Natural killer cell (primary cell): ENCODE measurements around the gene GIGYF2. TPM values are rescaled to one million over a fixed set of nuclear protein-coding genes. Genes with fewer than 3 reads are reported as not detected.
"Not testable (repeated sequence)": the region's sequence is repeated elsewhere in the genome, so short reads cannot be mapped to it uniquely, and the experiment has no call there.

ENCODE experiments used
- ATAC-seq, 3 donors: fragments of 150-1000 bp in 2 of 3; fragments of 200-7000 bp in 1 of 3; cut with Tn5 transposase; 1 replicate in 1 of 3; 2 replicates in 2 of 3; pipeline ENCODE4 v1.10.0; 2021; ENCODE audit warnings: mild to moderate bottlenecking in 2 of 3, moderate library complexity in 2 of 3
- DNase-seq, 2 donors: peaks; one replicate each; pipeline versions ENCODE4 v3.0.0 to v3.0.0-alpha.2; 2013 to 2021; ENCODE audit warnings: mixed read lengths in 1 of 2
- H3K27ac ChIP-seq: one replicate; pipeline ENCODE4 v1.5.1; 2013; ENCODE audit warnings: mild to moderate bottlenecking, low read length
- H3K27me3 ChIP-seq: one replicate; pipeline ENCODE4 v1.6.1; 2013; ENCODE audit warnings: low read length; ENCODE audit not compliant: control insufficient read depth, insufficient read depth
- H3K36me3 ChIP-seq: one replicate; pipeline ENCODE4 v1.6.1; 2013; ENCODE audit warnings: low read length; ENCODE audit not compliant: control insufficient read depth, insufficient read depth
- H3K4me1 ChIP-seq: one replicate; pipeline ENCODE4 v1.6.1; 2013; ENCODE audit warnings: low read length; ENCODE audit not compliant: control insufficient read depth, insufficient read depth
- H3K4me3 ChIP-seq: one replicate; pipeline ENCODE4 v1.5.1; 2013; ENCODE audit warnings: low read length
- H3K9me3 ChIP-seq: one replicate; pipeline ENCODE4 v1.6.1; 2013; ENCODE audit warnings: low read length; ENCODE audit not compliant: control insufficient read depth, insufficient read depth
- H3K27ac Mint-ChIP-seq, 2 donors: one replicate each; pipeline ENCODE4 v1.8.0; 2022; ENCODE audit warnings: mild to moderate bottlenecking in 2 of 2, mixed read lengths in 2 of 2, moderate library complexity in 1 of 2
- H3K27me3 Mint-ChIP-seq, 2 donors: one replicate each; pipeline ENCODE4 v1.8.0; 2022; ENCODE audit warnings: low read depth in 2 of 2, mixed read lengths in 2 of 2
- H3K36me3 Mint-ChIP-seq: one replicate; pipeline ENCODE4 v1.8.0; 2022; ENCODE audit warnings: mixed read lengths
- H3K4me1 Mint-ChIP-seq, 2 donors: one replicate each; pipeline ENCODE4 v1.8.0; 2022; ENCODE audit warnings: mixed read lengths in 2 of 2
- H3K4me3 Mint-ChIP-seq: one replicate; pipeline ENCODE4 v1.8.0; 2022; ENCODE audit warnings: mild to moderate bottlenecking, moderate library complexity, mixed read lengths
- H3K9me3 Mint-ChIP-seq, 2 donors: one replicate each; pipeline ENCODE4 v1.8.0; 2022; ENCODE audit warnings: mixed read lengths in 2 of 2
- WGBS: methylation state at CpG from one replicate; pipeline ENCODE4 v1.1.7; 2013; ENCODE audit warnings: missing lambda C conversion rate; ENCODE audit not compliant: insufficient coverage; 5-methylcytosine and 5-hydroxymethylcytosine counted together
- intact Hi-C: fragments of 100-400 bp; cut with micrococcal nuclease; formaldehyde crosslinking; loops from one replicate; pipeline ENCODE4 v1.14.2; 2022
- total RNA-seq, 4 donors: library from RNA; stranded (reverse); fragments of 120-200 nt in 1 of 4; gene quantifications; one replicate each; pipeline versions ENCODE4 v1.2.3 to v1.2.4, GENCODE V29; 2013 to 2022
- TF ChIP-seq, protein P1 (sequence below): fragments of 200-600 bp; IDR thresholded peaks from one replicate; pipeline ENCODE4 v1.8.0; 2022; ENCODE audit warnings: antibody characterized with exemption

GIGYF2 gene
- total RNA-seq, 3 donors from 2014 or later (not counting 1 experiment from before 2014, with no cell fraction given): 73.6 to 85.3 (median 80.1) TPM

DNA sequence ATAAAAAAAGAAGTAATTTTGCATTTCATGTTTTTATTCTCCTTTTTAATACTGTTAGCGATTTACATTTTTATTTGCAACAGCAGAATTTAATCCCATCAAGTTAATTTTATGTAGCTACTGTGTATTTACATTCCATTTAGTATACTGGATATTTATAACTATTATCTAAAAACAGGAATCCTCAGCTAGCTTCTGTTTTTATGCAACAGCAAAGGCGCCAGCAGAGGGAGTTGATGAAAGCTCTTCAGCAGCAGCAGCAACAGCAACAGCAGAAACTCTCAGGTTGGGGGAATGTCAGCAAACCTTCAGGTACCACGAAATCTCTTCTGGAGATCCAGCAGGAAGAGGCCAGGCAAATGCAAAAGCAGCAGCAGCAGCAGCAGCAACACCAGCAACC, 146.7 kb downstream of the GIGYF2 start:
- H3K27ac Mint-ChIP-seq: no peak overlapping the region
- H3K27me3 Mint-ChIP-seq: no peaks in the 10 kb centered on the region

GRCh38 chr2:232846055-232846454, 148.9 kb downstream of the GIGYF2 start:
- DNase-seq (no peak), ATAC-seq (no peak)
- intact Hi-C loops: no loop called here
- Mint-ChIP-seq H3K27ac (peak overlapping the region in 1 of 2 donors; percentile 19), H3K9me3 (no peaks in the 10 kb centered on the region), H3K4me3 (no peak overlapping the region), H3K36me3 (peaks cover 60% of the 10 kb centered on the region), H3K27me3 (no peaks in the 10 kb centered on the region), H3K4me1 (peaks cover 0 to 6% of the 10 kb centered on the region in 2 donors)
- H3K4me3 ChIP-seq: no peak overlapping the region
- TF ChIP-seq, protein P1, sequence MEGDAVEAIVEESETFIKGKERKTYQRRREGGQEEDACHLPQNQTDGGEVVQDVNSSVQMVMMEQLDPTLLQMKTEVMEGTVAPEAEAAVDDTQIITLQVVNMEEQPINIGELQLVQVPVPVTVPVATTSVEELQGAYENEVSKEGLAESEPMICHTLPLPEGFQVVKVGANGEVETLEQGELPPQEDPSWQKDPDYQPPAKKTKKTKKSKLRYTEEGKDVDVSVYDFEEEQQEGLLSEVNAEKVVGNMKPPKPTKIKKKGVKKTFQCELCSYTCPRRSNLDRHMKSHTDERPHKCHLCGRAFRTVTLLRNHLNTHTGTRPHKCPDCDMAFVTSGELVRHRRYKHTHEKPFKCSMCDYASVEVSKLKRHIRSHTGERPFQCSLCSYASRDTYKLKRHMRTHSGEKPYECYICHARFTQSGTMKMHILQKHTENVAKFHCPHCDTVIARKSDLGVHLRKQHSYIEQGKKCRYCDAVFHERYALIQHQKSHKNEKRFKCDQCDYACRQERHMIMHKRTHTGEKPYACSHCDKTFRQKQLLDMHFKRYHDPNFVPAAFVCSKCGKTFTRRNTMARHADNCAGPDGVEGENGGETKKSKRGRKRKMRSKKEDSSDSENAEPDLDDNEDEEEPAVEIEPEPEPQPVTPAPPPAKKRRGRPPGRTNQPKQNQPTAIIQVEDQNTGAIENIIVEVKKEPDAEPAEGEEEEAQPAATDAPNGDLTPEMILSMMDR: no peak
- no peak overlapping the region for H3K27ac ChIP-seq
- no peaks in the 10 kb centered on the region for H3K27me3 ChIP-seq
- no peaks in the 10 kb centered on the region for H3K9me3 ChIP-seq
- peaks cover 83% of the 10 kb centered on the region for H3K36me3 ChIP-seq
- H3K4me1 ChIP-seq: no peaks in the 10 kb centered on the region

More for the DNA sequence above, 146.7 kb downstream of the GIGYF2 start:
- Mint-ChIP-seq H3K36me3 (peaks cover 57% of the 10 kb centered on the region), H3K4me1 (peaks cover 12 to 17% of the 10 kb centered on the region in 2 donors), H3K4me3 (no peak overlapping the region), H3K9me3 (no peaks in the 10 kb centered on the region)
- no peaks in the 10 kb centered on the region for H3K4me1 ChIP-seq
- DNase-seq: no peak
- intact Hi-C loops: no loop called here
- TF ChIP-seq, protein P1: no peak
- 95% methylated on average over 2 of the region's 3 CpGs for WGBS
- no peak for ATAC-seq
- H3K9me3 ChIP-seq: no peaks in the 10 kb centered on the region
- no peaks in the 10 kb centered on the region for H3K27me3 ChIP-seq
- H3K4me3 ChIP-seq: no peak overlapping the region
- H3K27ac ChIP-seq: no peak overlapping the region
- peaks cover 80% of the 10 kb centered on the region for H3K36me3 ChIP-seq

DNA sequence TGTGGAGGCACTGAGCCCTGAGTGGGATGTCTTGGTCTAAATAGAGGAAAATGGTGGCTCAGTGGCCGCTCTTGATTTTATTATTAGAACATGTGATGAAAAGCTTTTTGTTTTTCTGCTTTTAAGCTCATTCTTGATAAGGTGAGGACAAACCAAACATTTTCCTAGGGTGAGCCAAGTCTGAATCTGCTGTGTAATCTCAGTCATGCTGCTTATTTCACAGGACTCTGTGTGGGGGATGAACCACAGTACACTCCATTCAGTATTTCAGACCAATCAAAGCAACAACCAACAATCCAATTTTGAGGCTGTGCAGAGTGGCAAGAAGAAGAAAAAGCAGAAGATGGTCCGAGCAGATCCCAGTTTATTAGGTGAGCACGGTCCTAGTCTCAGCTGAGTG, 152.9 kb downstream of the GIGYF2 start:
- intact Hi-C loops: loop anchor here (5.0 kb wide), 1 partner anchor 862 kb away; the partner anchor contains the start of gene UGT1A5
- Mint-ChIP-seq H3K9me3 (no peaks in the 10 kb centered on the region), H3K4me3 (no peak overlapping the region), H3K36me3 (peaks cover 36% of the 10 kb centered on the region), H3K27ac (no peak overlapping the region), H3K4me1 (peaks cover 3 to 5% of the 10 kb centered on the region in 2 donors), H3K27me3 (no peaks in the 10 kb centered on the region)
- TF ChIP-seq, protein P1: no peak
- H3K27me3 ChIP-seq: no peaks in the 10 kb centered on the region
- 98% methylated on average over 3 of the region's 3 CpGs for WGBS
- H3K4me1 ChIP-seq: no peaks in the 10 kb centered on the region
- ATAC-seq: no peak
- H3K9me3 ChIP-seq: no peaks in the 10 kb centered on the region
- H3K27ac ChIP-seq: no peak overlapping the region
- no peak overlapping the region for H3K4me3 ChIP-seq
- H3K36me3 ChIP-seq: peaks cover 70% of the 10 kb centered on the region
- DNase-seq: no peak

DNA sequence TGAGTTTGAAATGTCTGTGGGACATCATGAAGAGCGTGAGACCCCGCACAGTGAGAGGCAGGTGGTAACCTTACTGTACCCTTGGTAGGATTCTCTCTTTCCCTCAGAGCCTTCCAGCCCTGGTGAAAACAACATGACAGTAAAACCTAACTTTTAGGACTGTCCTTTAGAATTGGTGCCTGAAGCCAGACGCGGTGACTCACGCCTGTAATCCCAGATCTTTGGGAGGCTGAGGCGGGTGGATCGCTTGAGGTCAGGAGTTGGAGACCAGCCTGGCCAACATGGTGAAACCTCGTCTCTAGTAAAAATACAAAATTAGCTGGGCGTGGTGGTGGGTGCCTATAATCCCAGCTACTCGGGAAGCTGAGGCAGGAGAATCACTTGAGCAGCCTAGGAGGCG, 154.9 kb downstream of the GIGYF2 start:
- not testable (repeated sequence) for H3K9me3 Mint-ChIP-seq, H3K4me1 Mint-ChIP-seq, H3K4me1 ChIP-seq, DNase-seq, H3K4me3 Mint-ChIP-seq, H3K27me3 Mint-ChIP-seq, H3K27me3 ChIP-seq, ATAC-seq, H3K27ac ChIP-seq, H3K27ac Mint-ChIP-seq, H3K9me3 ChIP-seq, H3K4me3 ChIP-seq
- intact Hi-C loops: loop anchor here (5.0 kb wide), 1 partner anchor 860 kb away; the partner anchor contains the start of gene UGT1A5
- peaks cover 65% of the 10 kb centered on the region for H3K36me3 ChIP-seq
- peaks cover 28% of the 10 kb centered on the region for H3K36me3 Mint-ChIP-seq
- 97% methylated on average over 11 of the region's 11 CpGs for WGBS
